A549 (cell line): ENCODE data around the gene SCT. TPM values are rescaled to one million over a fixed set of nuclear protein-coding genes. Genes with fewer than 3 reads are reported as not detected.

Experiments
- ATAC-seq, 2 experiments: fragments of 200-7000 bp in 1 of 2; fragments of >200 bp in 1 of 2; cut with Nextera tagmentation in 1 of 2; cut with Tn5 transposase in 1 of 2; 3 replicates each; pipeline versions ENCODE4 v1.8.0 to v1.9.1; 2018 to 2020; ENCODE audit warnings: mild to moderate bottlenecking in 1 of 2, moderate library complexity in 1 of 2
- CTCF ChIA-PET: fragments of 300-600 bp; sonication (Branson Sonifier 250); formaldehyde crosslinking; extraction: SDS; loops from one replicate; lab custom pipeline; 2021; ENCODE audit warnings: antibody characterized with exemption, inconsistent platforms; lab: Yijun Ruan, JAX
- POLR2A ChIA-PET: fragments of 350-600 bp; formaldehyde crosslinking; extraction: SDS; loops from one replicate; lab custom pipeline; 2021; ENCODE audit warnings: antibody characterized with exemption, inconsistent platforms; lab: Yijun Ruan, JAX
- DNase-seq, 2 experiments: peaks; one replicate each; pipeline versions ENCODE4 v3.0.0 to v3.0.0-alpha.2; 2011 to 2016; ENCODE audit warnings: low read depth in 1 of 2, low spot score in 1 of 2
- FAIRE-seq: peaks from 2 replicates; lab custom pipeline; 2011; peaks lifted over from hg19 to GRCh38; lab: Jason Lieb, UNC
- H3K27ac ChIP-seq, 2 experiments: fragments of >200 bp; sonication (Bioruptor Twin); formaldehyde crosslinking; 3 replicates each; pipeline ENCODE4 v1.5.1; 2016 to 2017
- H3K4me1 ChIP-seq: fragments of >200 bp; sonication (Bioruptor Twin); formaldehyde crosslinking; 3 replicates; pipeline ENCODE4 v1.6.1; 2016
- H3K4me2 ChIP-seq: fragments of >200 bp; sonication (Bioruptor Twin); formaldehyde crosslinking; 3 replicates; pipeline ENCODE4 v1.6.1; 2016
- H3K4me3 ChIP-seq: fragments of >200 bp; sonication (Bioruptor Twin); formaldehyde crosslinking; 3 replicates; pipeline ENCODE4 v1.5.1; 2016
- H3K9me3 ChIP-seq: fragments of >200 bp; sonication (Bioruptor Twin); formaldehyde crosslinking; 3 replicates; pipeline ENCODE4 v1.6.1; 2016
- CBX2 ChIP-seq: fragments of 200-600 bp; sonication (generic); IDR thresholded peaks from 2 replicates; pipeline ENCODE4 v1.6.1; 2016; ENCODE audit warnings: low read depth, mild to moderate bottlenecking, borderline replicate concordance
- CBX8 ChIP-seq: fragments of 200-600 bp; sonication (generic); IDR thresholded peaks from 2 replicates; pipeline ENCODE4 v1.6.1; 2016
- CHD2 ChIP-seq: fragments of 150-350 bp; IDR thresholded peaks from 2 replicates; pipeline ENCODE4 v1.6.1; 2014; ENCODE audit warnings: low read length; ENCODE audit not compliant: partially characterized antibody
- CHD4 ChIP-seq: fragments of 200-600 bp; sonication (generic); IDR thresholded peaks from 2 replicates; pipeline ENCODE4 v1.6.1; 2016; ENCODE audit warnings: antibody characterized with exemption, mild to moderate bottlenecking, borderline replicate concordance
- EHF ChIP-seq: fragments of 250-450 bp; sonication (Bioruptor Pico); IDR thresholded peaks from 2 replicates; pipeline ENCODE4 v1.5.0; 2020; ENCODE audit warnings: mild to moderate bottlenecking
- FOSL2 ChIP-seq, 2 experiments: fragments of 450-650 bp in 1 of 2; fragments of >200 bp in 1 of 2; sonication (Bioruptor Twin) in 1 of 2; formaldehyde crosslinking; IDR thresholded peaks; 2 replicates each; pipeline versions ENCODE4 v1.5.0 to v1.6.1; 2016 to 2020; ENCODE audit warnings: mild to moderate bottlenecking in 1 of 2, moderate library complexity in 1 of 2
- HOXB13 ChIP-seq: fragments of 250-450 bp; sonication (Bioruptor Pico); IDR thresholded peaks from 2 replicates; pipeline ENCODE4 v1.5.0; 2020; ENCODE audit warnings: low read depth, mild to moderate bottlenecking, moderate library complexity
- JUN ChIP-seq, 2 experiments: fragments of >200 bp; sonication (Bioruptor Twin); formaldehyde crosslinking; IDR thresholded peaks; 2 replicates in 1 of 2; 3 replicates in 1 of 2; pipeline ENCODE4 v1.6.1; 2016 to 2017
- JUNB ChIP-seq: fragments of >200 bp; sonication (Bioruptor Twin); formaldehyde crosslinking; IDR thresholded peaks from 2 replicates; pipeline ENCODE4 v1.6.1; 2016
- KDM1A ChIP-seq: fragments of 200-600 bp; sonication (generic); IDR thresholded peaks from 2 replicates; pipeline ENCODE4 v1.6.1; 2016; ENCODE audit warnings: low read depth, mild to moderate bottlenecking
- MAZ ChIP-seq: fragments of 150-350 bp; IDR thresholded peaks from 2 replicates; pipeline ENCODE4 v1.6.1; 2014; ENCODE audit warnings: antibody characterized with exemption, low read depth, low read length, borderline replicate concordance
- MYC ChIP-seq: IDR thresholded peaks from 2 replicates; pipeline ENCODE4 v1.6.1; 2012; ENCODE audit warnings: mild to moderate bottlenecking, inconsistent platforms, low read length, improper control_type of control experiment, borderline replicate concordance
- NFE2L2 ChIP-seq: fragments of 150-350 bp; conservative IDR thresholded peaks from 2 replicates; pipeline ENCODE4 v1.6.1; 2014; ENCODE audit warnings: low read length
- NPAS2 ChIP-seq: fragments of 250-450 bp; sonication (Bioruptor Pico); IDR thresholded peaks from 2 replicates; pipeline ENCODE4 v1.8.0; 2022; ENCODE audit warnings: mild to moderate bottlenecking, moderate library complexity, borderline replicate concordance
- POLR2A ChIP-seq: IDR thresholded peaks from 2 replicates; pipeline ENCODE4 v1.6.1; 2012; ENCODE audit warnings: mild to moderate bottlenecking, low read length
- POLR2AphosphoS2 ChIP-seq: conservative IDR thresholded peaks from 2 replicates; pipeline ENCODE4 v1.6.1; 2012; ENCODE audit warnings: low read length, improper control_type of control experiment, inconsistent platforms
- RARB ChIP-seq: fragments of 250-450 bp; sonication (Bioruptor Pico); IDR thresholded peaks from 2 replicates; pipeline ENCODE4 v1.8.0; 2021; ENCODE audit warnings: mild to moderate bottlenecking, moderate library complexity
- RCOR1 ChIP-seq: fragments of 150-350 bp; IDR thresholded peaks from 2 replicates; pipeline ENCODE4 v1.6.1; 2014; ENCODE audit warnings: antibody characterized with exemption, low read length, low read depth
- RFX5 ChIP-seq: fragments of 450-650 bp; IDR thresholded peaks from 2 replicates; pipeline ENCODE4 v1.7.1; 2014; ENCODE audit warnings: antibody characterized with exemption, mild to moderate bottlenecking, moderate library complexity
- RNF2 ChIP-seq: fragments of 200-600 bp; sonication (generic); IDR thresholded peaks from 2 replicates; pipeline ENCODE4 v1.6.1; 2016; ENCODE audit warnings: low read depth, mild to moderate bottlenecking, antibody characterized with exemption, moderate library complexity, borderline replicate concordance
- TFCP2L1 ChIP-seq: fragments of 250-450 bp; sonication (Bioruptor Pico); IDR thresholded peaks from 2 replicates; pipeline ENCODE4 v1.5.0; 2021; ENCODE audit warnings: mild to moderate bottlenecking
- TP53 ChIP-seq: fragments of 250-450 bp; sonication (Bioruptor Pico); IDR thresholded peaks from 2 replicates; pipeline ENCODE4 v1.5.0; 2021; ENCODE audit warnings: mild to moderate bottlenecking, moderate library complexity
- ZSCAN20 ChIP-seq: fragments of 250-450 bp; sonication (Bioruptor Pico); IDR thresholded peaks from 2 replicates; pipeline ENCODE4 v1.8.0; 2022; ENCODE audit warnings: mild to moderate bottlenecking, moderate library complexity
- WGBS: methylation state at CpG from one replicate; pipeline ENCODE4 v1.1.6; 2017; ENCODE audit errors: missing lambda C conversion rate; 5-methylcytosine and 5-hydroxymethylcytosine counted together
- polyA minus RNA-seq: library from RNA; depleted of rRNA, polyadenylated mRNA; stranded (reverse); fragments of >200 nt; gene quantifications from 2 replicates; pipeline ENCODE4 v1.2.3, GENCODE V29; 2011; rRNA and poly(A)+ RNA removed
- polyA plus RNA-seq, 4 experiments: library from polyadenylated mRNA; depleted of rRNA in 3 of 4; stranded (reverse); fragments of >200 nt; fragmentation: RNase III in 1 of 4; extraction: RNeasy Plus Mini Kit Qiagen cat#74134 plus additional on column Dnase treatment in 1 of 4; gene quantifications; 2 replicates in 3 of 4; 3 replicates in 1 of 4; pipeline ENCODE4 v1.2.3, GENCODE V29; 2011 to 2017
- TF ChIP-seq, protein P1 (sequence below): fragments of 200-600 bp; sonication (generic); IDR thresholded peaks from 2 replicates; pipeline ENCODE4 v1.6.1; 2016; ENCODE audit warnings: antibody characterized with exemption, mild to moderate bottlenecking, moderate library complexity
- TF ChIP-seq, protein P2 (sequence below): fragments of 150-350 bp; IDR thresholded peaks from 2 replicates; pipeline ENCODE4 v1.6.1; 2014; ENCODE audit warnings: low read depth, mild to moderate bottlenecking, low read length
- TF ChIP-seq, protein P3 (sequence below): fragments of >200 bp; sonication (Bioruptor Twin); formaldehyde crosslinking; IDR thresholded peaks from 2 replicates; pipeline ENCODE4 v1.6.1; 2016
- TF ChIP-seq, protein P4 (sequence below): fragments of >200 bp; sonication (Bioruptor Twin); formaldehyde crosslinking; IDR thresholded peaks from 3 replicates; pipeline ENCODE4 v1.6.1; 2016
- TF ChIP-seq, protein P5 (sequence below): IDR thresholded peaks from 2 replicates; pipeline ENCODE4 v1.6.1; 2012

Gene SCT, protein sequence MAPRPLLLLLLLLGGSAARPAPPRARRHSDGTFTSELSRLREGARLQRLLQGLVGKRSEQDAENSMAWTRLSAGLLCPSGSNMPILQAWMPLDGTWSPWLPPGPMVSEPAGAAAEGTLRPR
- polyA plus RNA-seq (2011; rRNA removed) (not detected in 2 replicates), polyA plus RNA-seq (2017; fragmentation: RNase III; extraction: RNeasy Plus Mini Kit Qiagen cat#74134 plus additional on column Dnase treatment) (not detected in 3 replicates), polyA minus RNA-seq (not detected in 2 replicates)
- polyA plus RNA-seq (2012; cell fraction: cytosol; rRNA removed), result not detected in 2 replicates
- polyA plus RNA-seq (2012; cell fraction: nucleus; rRNA removed), result not detected in 2 replicates

DNA sequence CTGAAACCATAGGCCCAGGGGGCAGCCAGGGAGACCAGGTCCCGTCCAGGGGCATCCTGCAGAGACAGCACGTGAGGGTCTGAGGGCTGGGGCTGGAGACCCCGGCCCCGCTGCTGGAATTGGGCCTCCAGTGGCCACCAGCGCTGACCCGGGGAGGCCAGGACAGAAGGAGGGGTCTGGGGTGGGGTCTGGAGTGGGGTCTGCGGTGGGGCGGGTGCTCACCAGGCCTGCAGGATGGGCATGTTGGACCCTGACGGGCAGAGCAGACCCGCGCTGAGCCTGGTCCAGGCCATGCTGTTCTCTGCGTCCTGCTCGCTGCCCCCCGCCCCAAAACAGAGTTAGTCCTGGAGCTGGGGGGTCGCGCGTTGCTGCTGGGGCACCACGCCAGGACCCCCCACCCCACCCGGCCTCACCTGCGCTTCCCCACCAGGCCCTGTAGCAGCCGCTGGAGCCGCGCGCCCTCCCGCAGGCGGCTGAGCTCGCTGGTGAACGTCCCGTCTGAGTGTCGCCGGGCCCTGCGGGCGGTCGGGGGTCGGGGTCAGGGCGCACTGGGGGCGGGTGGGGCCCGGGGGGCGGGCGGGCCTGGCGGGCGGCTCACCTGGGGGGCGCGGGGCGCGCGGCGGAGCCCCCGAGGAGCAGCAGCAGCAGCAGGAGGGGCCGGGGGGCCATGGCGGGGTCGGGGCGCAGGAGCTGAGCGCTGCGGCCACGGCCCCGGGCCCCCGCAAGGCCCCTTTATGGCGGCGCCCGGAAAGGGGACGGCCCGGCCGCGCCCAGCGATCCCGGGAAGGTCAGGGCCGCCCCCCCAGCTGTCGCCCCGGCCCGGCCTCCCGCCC is at the start of gene SCT:
Gene SCT, minus strand, starts transcription at position 707 of the 833 bp plus-strand sequence. Its CDS starts 38 bp downstream, at position 669.
- FAIRE-seq (no peak), DNase-seq (no peak)
- peaks cover 26% of the 10 kb centered on the region for H3K4me1 ChIP-seq
- no CpG with 5 or more reads among the region's 72 CpGs for WGBS
- no peaks in the 10 kb centered on the region for H3K9me3 ChIP-seq
- ChIA-PET POLR2A (no interaction called here), CTCF (interaction anchor here (1.2 to 1.6 kb wide), 2 partner anchors 15 to 20 kb away, joined by 3 read pairs; no protein-coding TSS in a partner anchor)
- H3K27ac ChIP-seq, result no peak within 1 kb of the TSS; a peak in 1 of 6 replicates
- TF ChIP-seq CHD4 (no peak), CBX2 (no peak), RARB (CRISPR knock-in tag) (no peak), ZSCAN20 (no peak), RNF2 (no peak), KDM1A (no peak), NPAS2 (no peak), POLR2AphosphoS2 (no peak), NFE2L2 (no peak), CBX8 (no peak), TFCP2L1 (CRISPR knock-in tag) (no peak), CHD2 (no peak)
- TF ChIP-seq, protein P1, sequence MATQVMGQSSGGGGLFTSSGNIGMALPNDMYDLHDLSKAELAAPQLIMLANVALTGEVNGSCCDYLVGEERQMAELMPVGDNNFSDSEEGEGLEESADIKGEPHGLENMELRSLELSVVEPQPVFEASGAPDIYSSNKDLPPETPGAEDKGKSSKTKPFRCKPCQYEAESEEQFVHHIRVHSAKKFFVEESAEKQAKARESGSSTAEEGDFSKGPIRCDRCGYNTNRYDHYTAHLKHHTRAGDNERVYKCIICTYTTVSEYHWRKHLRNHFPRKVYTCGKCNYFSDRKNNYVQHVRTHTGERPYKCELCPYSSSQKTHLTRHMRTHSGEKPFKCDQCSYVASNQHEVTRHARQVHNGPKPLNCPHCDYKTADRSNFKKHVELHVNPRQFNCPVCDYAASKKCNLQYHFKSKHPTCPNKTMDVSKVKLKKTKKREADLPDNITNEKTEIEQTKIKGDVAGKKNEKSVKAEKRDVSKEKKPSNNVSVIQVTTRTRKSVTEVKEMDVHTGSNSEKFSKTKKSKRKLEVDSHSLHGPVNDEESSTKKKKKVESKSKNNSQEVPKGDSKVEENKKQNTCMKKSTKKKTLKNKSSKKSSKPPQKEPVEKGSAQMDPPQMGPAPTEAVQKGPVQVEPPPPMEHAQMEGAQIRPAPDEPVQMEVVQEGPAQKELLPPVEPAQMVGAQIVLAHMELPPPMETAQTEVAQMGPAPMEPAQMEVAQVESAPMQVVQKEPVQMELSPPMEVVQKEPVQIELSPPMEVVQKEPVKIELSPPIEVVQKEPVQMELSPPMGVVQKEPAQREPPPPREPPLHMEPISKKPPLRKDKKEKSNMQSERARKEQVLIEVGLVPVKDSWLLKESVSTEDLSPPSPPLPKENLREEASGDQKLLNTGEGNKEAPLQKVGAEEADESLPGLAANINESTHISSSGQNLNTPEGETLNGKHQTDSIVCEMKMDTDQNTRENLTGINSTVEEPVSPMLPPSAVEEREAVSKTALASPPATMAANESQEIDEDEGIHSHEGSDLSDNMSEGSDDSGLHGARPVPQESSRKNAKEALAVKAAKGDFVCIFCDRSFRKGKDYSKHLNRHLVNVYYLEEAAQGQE, result no peak
- TF ChIP-seq, protein P2, sequence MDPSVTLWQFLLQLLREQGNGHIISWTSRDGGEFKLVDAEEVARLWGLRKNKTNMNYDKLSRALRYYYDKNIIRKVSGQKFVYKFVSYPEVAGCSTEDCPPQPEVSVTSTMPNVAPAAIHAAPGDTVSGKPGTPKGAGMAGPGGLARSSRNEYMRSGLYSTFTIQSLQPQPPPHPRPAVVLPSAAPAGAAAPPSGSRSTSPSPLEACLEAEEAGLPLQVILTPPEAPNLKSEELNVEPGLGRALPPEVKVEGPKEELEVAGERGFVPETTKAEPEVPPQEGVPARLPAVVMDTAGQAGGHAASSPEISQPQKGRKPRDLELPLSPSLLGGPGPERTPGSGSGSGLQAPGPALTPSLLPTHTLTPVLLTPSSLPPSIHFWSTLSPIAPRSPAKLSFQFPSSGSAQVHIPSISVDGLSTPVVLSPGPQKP, result no peak
- TF ChIP-seq, protein P3, sequence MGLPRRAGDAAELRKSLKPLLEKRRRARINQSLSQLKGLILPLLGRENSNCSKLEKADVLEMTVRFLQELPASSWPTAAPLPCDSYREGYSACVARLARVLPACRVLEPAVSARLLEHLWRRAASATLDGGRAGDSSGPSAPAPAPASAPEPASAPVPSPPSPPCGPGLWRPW, result no peak
- TF ChIP-seq, protein P4, sequence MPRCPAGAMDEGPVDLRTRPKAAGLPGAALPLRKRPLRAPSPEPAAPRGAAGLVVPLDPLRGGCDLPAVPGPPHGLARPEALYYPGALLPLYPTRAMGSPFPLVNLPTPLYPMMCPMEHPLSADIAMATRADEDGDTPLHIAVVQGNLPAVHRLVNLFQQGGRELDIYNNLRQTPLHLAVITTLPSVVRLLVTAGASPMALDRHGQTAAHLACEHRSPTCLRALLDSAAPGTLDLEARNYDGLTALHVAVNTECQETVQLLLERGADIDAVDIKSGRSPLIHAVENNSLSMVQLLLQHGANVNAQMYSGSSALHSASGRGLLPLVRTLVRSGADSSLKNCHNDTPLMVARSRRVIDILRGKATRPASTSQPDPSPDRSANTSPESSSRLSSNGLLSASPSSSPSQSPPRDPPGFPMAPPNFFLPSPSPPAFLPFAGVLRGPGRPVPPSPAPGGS, result no peak
- TF ChIP-seq, all 56 proteins: peak for 0
- Histone ChIP-seq H3K4me2 (no peak within 1 kb of the TSS), H3K4me3 (no peak within 1 kb of the TSS)
- ATAC-seq, result no peak

DNA sequence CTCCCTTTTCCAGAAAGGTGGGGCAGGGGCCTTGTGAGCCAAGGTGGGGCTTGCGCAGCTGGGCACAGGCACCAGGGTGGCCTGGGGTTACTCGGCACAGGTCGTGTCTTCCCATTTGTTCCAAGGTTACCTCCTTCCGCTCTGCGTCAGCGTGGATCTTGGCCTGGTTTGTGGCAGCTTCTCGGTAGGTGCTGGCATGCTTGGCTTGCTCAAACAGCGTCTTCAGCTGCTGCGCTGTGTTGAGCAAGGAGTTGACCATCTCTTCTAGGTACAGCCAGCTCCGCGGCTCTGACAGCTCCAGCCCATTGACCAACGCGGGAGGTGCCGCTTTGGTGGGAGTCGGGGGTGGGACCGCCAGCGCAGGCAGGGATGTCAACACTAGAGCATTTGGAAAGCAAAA is 47.4 kb upstream of the SCT start:
- no peak for TF ChIP-seq JUNB
- TF ChIP-seq MYC, result no peak
- no peak for TF ChIP-seq TP53 (CRISPR knock-in tag)
- no peak for TF ChIP-seq POLR2A
- no peak for TF ChIP-seq CHD4
- no peak for TF ChIP-seq KDM1A
- no peak for TF ChIP-seq HOXB13
- TF ChIP-seq RFX5, result no peak
- TF ChIP-seq CBX2, result no peak
- TF ChIP-seq, protein P5, sequence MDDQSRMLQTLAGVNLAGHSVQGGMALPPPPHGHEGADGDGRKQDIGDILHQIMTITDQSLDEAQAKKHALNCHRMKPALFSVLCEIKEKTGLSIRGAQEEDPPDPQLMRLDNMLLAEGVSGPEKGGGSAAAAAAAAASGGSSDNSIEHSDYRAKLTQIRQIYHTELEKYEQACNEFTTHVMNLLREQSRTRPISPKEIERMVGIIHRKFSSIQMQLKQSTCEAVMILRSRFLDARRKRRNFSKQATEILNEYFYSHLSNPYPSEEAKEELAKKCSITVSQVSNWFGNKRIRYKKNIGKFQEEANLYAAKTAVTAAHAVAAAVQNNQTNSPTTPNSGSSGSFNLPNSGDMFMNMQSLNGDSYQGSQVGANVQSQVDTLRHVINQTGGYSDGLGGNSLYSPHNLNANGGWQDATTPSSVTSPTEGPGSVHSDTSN, result no peak
- no peak for TF ChIP-seq EHF (CRISPR knock-in tag)
- TF ChIP-seq JUN (IDR thresholded peaks at IDR 0.05), result no peak
- no peak for TF ChIP-seq RCOR1
- no peak for TF ChIP-seq FOSL2 (IDR thresholded peaks at IDR 0.05)
- TF ChIP-seq FOSL2 (CRISPR knock-in tag; IDR thresholded peaks at IDR 0.05), result no peak
- TF ChIP-seq MAZ, result no peak
- no peak overlapping the region for H3K27ac ChIP-seq
- POLR2A ChIA-PET, result no interaction called here
- DNase-seq, result no peak
- CTCF ChIA-PET, result interaction anchor here (1.1 to 3.8 kb wide), 5 partner anchors 8 to 62 kb away, joined by 3 to 26 read pairs (median 10); no protein-coding TSS in a partner anchor
- H3K4me2 ChIP-seq, result no peak overlapping the region
- no peaks in the 10 kb centered on the region for H3K4me1 ChIP-seq
- 94% methylated on average over 17 of the region's 17 CpGs for WGBS
- no peak overlapping the region for H3K4me3 ChIP-seq
- FAIRE-seq, result no peak
- ATAC-seq, result no peak
- H3K9me3 ChIP-seq, result no peaks in the 10 kb centered on the region
